Measurements from ENCODE around the gene SMPDL3A.

The SMPDL3A gene

GRCh38 chr6:122832459-122832858 is 43.4 kb downstream of the SMPDL3A start:
- no peaks in the 10 kb centered on the region for H3K9me3 ChIP-seq (ENCODE audit: insufficient read depth, low read length, severe bottlenecking)
- no peaks in the 10 kb centered on the region for H3K27me3 ChIP-seq (ENCODE audit: insufficient read depth, low read length, poor library complexity)
- no peak for ATAC-seq (ENCODE audit: insufficient read depth, low read depth)
- no peaks in the 10 kb centered on the region for H4K20me1 ChIP-seq (ENCODE audit: insufficient read depth, low read length)
- H2AFZ ChIP-seq (ENCODE audit: low read depth, low read length) = no peak overlapping the region
- H3K4me2 ChIP-seq (ENCODE audit: insufficient read depth, low read length) = no peak overlapping the region
- no peak for DNase-seq
- no peaks in the 10 kb centered on the region for H3K4me1 ChIP-seq (ENCODE audit: insufficient read depth, low read length)
- no peak overlapping the region for H3K27ac ChIP-seq (ENCODE audit: low read length)
- no peaks in the 10 kb centered on the region for H3K36me3 ChIP-seq (ENCODE audit: insufficient read depth, low read length)
- no peak overlapping the region for H3K9ac ChIP-seq (ENCODE audit: low read depth, low read length)
- no peaks in the 10 kb centered on the region for H3K79me2 ChIP-seq (ENCODE audit: insufficient read depth, low read length)
- TF ChIP-seq EZH2 (IDR thresholded peaks at IDR 0.05; ENCODE audit: borderline replicate concordance, low read depth, low read length, severe bottlenecking) = no peak
- TF ChIP-seq, protein P1, sequence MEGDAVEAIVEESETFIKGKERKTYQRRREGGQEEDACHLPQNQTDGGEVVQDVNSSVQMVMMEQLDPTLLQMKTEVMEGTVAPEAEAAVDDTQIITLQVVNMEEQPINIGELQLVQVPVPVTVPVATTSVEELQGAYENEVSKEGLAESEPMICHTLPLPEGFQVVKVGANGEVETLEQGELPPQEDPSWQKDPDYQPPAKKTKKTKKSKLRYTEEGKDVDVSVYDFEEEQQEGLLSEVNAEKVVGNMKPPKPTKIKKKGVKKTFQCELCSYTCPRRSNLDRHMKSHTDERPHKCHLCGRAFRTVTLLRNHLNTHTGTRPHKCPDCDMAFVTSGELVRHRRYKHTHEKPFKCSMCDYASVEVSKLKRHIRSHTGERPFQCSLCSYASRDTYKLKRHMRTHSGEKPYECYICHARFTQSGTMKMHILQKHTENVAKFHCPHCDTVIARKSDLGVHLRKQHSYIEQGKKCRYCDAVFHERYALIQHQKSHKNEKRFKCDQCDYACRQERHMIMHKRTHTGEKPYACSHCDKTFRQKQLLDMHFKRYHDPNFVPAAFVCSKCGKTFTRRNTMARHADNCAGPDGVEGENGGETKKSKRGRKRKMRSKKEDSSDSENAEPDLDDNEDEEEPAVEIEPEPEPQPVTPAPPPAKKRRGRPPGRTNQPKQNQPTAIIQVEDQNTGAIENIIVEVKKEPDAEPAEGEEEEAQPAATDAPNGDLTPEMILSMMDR (IDR thresholded peaks at IDR 0.05; ENCODE audit: borderline replicate concordance, extremely low read depth, low read length, poor library complexity, severe bottlenecking) = no peak
- no peak overlapping the region for H3K4me3 ChIP-seq (ENCODE audit: low read depth in 1 of 2, low read length in 2 of 2)

DNA sequence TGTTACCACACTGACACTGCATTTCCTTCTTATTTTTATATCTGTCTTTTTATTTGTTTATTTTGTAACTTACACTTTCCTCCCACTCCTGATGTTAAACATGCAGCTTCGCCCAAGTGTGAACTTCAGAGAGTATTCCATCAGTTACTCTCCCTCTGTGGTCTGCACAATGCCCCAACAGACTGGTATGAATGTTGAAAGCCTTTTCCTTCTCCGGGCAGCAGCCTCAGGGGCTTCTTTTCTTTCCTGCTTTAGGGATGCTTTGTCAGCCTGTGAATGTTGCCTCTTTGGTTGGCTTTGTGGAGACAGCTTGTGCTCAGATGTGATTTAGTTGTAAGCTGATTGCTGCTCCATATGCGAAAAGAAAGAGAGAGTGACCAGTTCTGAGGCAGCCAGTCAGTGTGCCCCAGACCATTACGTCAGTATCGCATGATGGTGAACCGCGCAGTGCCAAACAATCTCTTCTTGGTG is 44.0 kb downstream of the SMPDL3A start:
- DNase-seq (no peak), ATAC-seq (ENCODE audit: insufficient read depth, low read depth) (no peak)
- Histone ChIP-seq H2AFZ (ENCODE audit: low read depth, low read length) (no peak overlapping the region), H3K4me1 (ENCODE audit: insufficient read depth, low read length) (no peaks in the 10 kb centered on the region), H3K27ac (ENCODE audit: low read length) (no peak overlapping the region), H3K9me3 (ENCODE audit: insufficient read depth, low read length, severe bottlenecking) (no peaks in the 10 kb centered on the region), H3K27me3 (ENCODE audit: insufficient read depth, low read length, poor library complexity) (no peaks in the 10 kb centered on the region), H3K4me3 (ENCODE audit: low read depth in 1 of 2, low read length in 2 of 2) (no peak overlapping the region), H3K4me2 (ENCODE audit: insufficient read depth, low read length) (no peak overlapping the region), H4K20me1 (ENCODE audit: insufficient read depth, low read length) (no peaks in the 10 kb centered on the region), H3K79me2 (ENCODE audit: insufficient read depth, low read length) (no peaks in the 10 kb centered on the region), H3K9ac (ENCODE audit: low read depth, low read length) (no peak overlapping the region), H3K36me3 (ENCODE audit: insufficient read depth, low read length) (no peaks in the 10 kb centered on the region)
- TF ChIP-seq, protein P1 (IDR thresholded peaks at IDR 0.05; ENCODE audit: borderline replicate concordance, extremely low read depth, low read length, poor library complexity, severe bottlenecking) = no peak
- no peak for TF ChIP-seq EZH2 (IDR thresholded peaks at IDR 0.05; ENCODE audit: borderline replicate concordance, low read depth, low read length, severe bottlenecking)

DNA sequence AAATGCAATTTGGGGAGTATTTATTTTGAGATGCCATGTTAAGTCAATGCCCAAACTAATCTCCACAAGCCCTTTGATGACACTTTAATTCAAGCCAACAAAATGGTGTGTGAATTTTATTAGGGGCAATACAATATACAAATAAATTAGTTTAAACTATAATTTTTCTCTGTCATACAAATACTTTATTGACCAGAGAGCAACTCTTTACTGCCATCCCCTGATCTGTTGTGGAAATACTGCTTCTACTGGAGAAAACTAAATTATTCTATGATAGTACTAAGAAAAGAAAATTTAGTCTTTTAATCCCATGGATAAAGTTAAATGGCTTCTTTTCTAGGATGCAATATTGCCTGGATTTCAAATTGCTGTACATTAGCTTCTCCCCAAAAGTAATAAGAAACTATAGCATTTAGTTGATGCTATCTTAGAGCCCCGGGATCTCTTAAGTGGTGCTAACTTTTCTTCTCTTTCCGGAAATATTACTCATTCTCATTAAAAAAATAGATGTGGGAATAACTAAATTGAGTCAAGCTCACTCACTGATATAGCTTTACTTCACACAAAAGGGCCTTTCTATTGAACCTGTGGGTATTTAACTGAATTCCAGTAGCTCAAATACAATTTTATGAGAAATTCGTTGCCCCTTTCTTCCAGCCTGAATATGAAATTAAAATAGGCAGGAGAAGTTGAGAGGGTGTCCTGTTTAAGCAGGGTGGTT is 49.2 kb downstream of the SMPDL3A start:
- no peak overlapping the region for H3K9ac ChIP-seq (ENCODE audit: low read depth, low read length)
- H3K27me3 ChIP-seq (ENCODE audit: insufficient read depth, low read length, poor library complexity) = no peaks in the 10 kb centered on the region
- H3K4me3 ChIP-seq (ENCODE audit: low read depth in 1 of 2, low read length in 2 of 2) = no peak overlapping the region
- no peak overlapping the region for H3K27ac ChIP-seq (ENCODE audit: low read length)
- TF ChIP-seq EZH2 (IDR thresholded peaks at IDR 0.05; ENCODE audit: borderline replicate concordance, low read depth, low read length, severe bottlenecking) = no peak
- TF ChIP-seq, protein P1 (IDR thresholded peaks at IDR 0.05; ENCODE audit: borderline replicate concordance, extremely low read depth, low read length, poor library complexity, severe bottlenecking) = peak; percentile 50
- no peaks in the 10 kb centered on the region for H3K9me3 ChIP-seq (ENCODE audit: insufficient read depth, low read length, severe bottlenecking)
- no peak overlapping the region for H2AFZ ChIP-seq (ENCODE audit: low read depth, low read length)
- no peaks in the 10 kb centered on the region for H3K4me1 ChIP-seq (ENCODE audit: insufficient read depth, low read length)
- no peaks in the 10 kb centered on the region for H4K20me1 ChIP-seq (ENCODE audit: insufficient read depth, low read length)
- ATAC-seq (ENCODE audit: insufficient read depth, low read depth) (no peak), DNase-seq (no peak)
- no peak overlapping the region for H3K4me2 ChIP-seq (ENCODE audit: insufficient read depth, low read length)
- H3K79me2 ChIP-seq (ENCODE audit: insufficient read depth, low read length) = no peaks in the 10 kb centered on the region
- H3K36me3 ChIP-seq (ENCODE audit: insufficient read depth, low read length) = no peaks in the 10 kb centered on the region

All from DND-41 (cell line).